ENCODE results near the gene VSX1.

Gene VSX1

DNA sequence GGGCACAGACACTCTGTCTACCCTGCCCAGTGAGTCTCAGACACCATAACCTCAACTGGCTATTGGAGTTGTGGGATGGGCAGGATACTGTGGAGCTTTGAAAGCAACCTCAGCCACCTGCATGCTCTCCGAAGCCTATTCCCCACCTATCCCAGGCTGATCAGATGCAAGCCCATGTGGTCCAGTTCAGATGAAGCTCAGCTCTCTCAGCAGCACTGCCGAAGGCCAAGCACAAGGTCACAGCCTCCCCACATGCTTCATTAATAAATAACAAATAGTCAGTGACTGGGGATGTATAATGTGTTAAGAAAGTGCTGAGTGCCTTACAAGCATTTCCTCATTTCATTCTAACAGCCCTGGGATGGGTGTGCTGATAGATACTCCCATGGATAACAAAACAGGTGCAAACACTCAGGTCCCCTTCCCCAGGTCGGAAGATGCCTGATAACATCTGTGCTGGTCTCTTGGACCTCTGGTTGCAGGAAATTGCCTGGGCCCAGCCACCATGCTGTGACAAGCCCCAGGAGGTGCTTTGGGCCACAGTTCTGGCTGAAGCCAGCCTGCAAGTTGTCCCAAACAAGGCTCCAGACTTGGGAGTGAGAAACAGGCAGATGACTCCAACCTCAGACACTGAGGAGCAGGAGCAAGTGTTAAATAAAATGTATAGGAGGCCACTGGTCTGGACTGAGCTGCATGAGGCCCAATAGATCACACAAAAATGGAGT is 27.7 kb downstream of the VSX1 start:
- in situ Hi-C loops (cut with MboI; ENCODE audit: low sequenced_read_pairs): no loop called here

GRCh38 chr20:25053255-25054031 is 28.5 kb downstream of the VSX1 start:
- in situ Hi-C loops (cut with MboI; ENCODE audit: low sequenced_read_pairs): no loop called here

DNA sequence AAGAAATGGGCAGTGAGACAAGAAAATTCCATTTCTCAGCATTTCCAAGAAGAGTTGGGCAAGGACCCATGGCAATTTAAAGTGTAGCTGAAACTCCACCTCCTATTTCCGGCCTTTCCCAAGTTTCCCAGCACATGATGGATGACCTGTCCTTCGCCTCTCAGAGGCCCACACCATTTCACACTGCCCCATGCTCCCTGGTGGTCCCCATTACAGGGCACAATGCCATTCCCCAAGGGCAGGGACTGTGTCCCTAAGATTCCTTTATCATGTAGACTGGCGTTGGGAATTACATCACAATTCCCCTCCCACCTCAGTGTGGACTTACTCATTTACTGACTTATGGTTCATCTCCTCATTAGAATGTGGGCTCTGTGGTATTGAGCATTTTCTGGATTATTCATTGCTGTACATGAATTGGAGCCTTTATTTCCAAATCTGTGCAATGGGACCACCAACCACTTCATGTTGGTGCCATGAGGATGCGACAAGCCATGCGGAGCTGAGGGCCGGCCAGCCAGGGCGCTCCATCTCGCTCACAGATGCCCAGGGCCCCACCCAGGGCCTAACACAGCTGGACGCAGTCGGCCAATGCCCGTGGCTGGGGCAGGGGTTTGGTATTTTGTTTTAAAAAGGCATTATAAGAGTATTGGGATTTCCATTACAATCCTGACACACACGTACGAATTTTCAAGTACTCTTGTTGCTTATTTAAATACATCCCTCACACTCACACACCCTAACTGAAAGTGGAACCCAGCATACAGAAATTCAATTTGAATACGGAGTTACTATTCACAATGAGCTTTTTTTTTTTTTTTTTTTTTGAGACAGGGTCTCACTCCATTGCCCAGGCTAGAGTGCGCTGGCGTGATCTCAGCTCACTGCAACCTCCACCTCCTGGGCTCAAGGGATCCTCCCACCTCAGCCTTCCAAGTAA is 29.4 kb downstream of the VSX1 start:
- in situ Hi-C loops (cut with MboI; ENCODE audit: low sequenced_read_pairs): no loop called here

- in situ Hi-C loops (cut with MboI; ENCODE audit: low sequenced_read_pairs): no loop called here
Observed at GRCh38 chr20:25051386-25052155, 30.4 kb downstream of the VSX1 start.

DNA sequence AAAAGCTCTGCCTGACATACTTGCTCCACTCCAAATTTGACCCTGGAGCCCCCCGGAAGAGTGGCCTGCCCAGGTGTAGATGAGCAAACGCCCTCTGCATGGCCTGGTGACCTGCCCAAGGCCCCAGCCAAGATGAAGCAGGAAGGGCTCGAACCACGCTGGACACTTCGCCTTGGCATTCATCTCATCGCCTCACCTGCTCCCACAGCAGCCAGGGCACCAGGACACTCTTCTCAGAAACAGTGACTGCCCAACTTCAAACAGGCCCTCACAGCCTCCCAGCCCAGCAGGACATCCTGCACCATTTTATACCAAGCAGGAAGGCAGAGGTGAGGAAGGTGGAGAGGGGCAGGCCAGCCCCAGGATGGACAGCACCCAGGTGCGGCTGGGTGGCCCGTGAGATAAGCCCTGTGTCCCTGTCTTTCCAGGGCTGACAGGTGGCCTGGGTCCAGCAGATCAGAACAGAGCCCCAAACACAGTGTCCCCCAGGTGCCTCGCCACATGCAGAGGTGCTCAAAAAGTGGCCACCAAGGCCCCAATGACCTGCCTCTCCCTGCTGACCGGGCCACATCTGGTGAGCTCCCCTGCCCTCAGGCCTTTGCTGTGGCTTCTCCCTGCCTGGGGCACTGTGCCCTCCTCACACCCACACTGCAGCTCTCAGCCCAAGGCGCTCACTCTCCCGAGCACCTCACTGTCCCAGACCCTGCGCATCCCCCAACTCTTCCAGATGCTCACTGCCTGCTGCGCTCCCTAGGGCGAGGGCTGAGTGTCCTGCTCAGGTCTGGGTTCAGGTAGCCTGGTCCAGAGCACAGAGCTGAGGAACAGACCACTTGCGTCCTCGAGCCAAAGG is 31.2 kb downstream of the VSX1 start:
- in situ Hi-C loops (cut with MboI; ENCODE audit: low sequenced_read_pairs): no loop called here

- in situ Hi-C loops (cut with MboI; ENCODE audit: low sequenced_read_pairs): no loop called here
Observed at GRCh38 chr20:25050082-25050481, 31.9 kb downstream of the VSX1 start.

- in situ Hi-C loops (cut with MboI; ENCODE audit: low sequenced_read_pairs): no loop called here
Observed at GRCh38 chr20:25049261-25050060, 32.5 kb downstream of the VSX1 start.

GRCh38 chr20:25048519-25048952 is 33.4 kb downstream of the VSX1 start:
- in situ Hi-C loops (cut with MboI; ENCODE audit: low sequenced_read_pairs): no loop called here

GRCh38 chr20:25047766-25048165 is 34.2 kb downstream of the VSX1 start:
- in situ Hi-C loops (cut with MboI; ENCODE audit: low sequenced_read_pairs): no loop called here

DNA sequence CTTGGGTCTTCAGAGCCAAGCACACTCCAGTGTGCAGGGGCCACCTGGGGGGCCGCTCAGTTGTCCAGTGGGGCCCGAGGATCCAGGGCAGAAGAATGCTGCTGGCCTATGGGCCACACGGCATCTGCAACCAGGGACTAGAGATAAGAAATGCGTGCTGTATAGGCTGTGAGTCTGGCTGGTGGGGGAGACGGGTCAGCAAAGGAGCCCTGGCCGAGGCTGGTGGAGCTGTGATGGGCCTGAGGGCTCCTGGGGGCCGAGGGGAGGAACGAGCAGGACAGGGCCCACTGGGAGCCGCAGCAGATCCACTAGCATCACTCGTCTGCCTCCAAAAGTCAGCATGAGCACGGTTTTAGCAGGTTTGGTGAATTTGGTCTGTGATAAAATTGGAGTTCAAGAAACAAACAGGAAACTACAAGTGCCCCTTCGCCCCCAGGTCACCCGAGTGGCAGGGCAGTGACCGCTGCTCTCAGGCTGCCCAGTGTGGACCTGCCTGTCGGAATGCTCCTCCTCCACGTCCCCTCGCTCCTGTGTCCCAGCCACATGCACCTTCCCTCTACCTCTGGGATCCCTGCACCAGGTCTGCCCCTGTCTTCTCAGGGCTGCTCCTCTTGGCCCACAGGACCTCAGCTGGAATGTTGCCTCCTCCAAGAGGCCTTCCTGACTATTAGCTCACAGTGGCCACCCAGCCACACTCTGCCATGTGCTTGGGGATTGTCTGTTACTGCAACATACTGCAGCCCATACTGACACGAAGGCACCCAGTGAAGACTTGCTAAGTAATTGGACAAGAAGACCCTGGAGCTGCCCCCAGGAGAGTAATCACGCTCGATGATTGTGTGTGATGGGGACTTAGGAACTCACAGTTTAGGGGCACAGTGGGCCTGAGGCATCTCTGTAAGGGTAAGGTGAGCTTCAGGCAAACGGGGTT is 34.9 kb downstream of the VSX1 start:
- in situ Hi-C loops (cut with MboI; ENCODE audit: low sequenced_read_pairs): no loop called here

GRCh38 chr20:25046181-25046641 is 35.7 kb downstream of the VSX1 start:
- in situ Hi-C loops (cut with MboI; ENCODE audit: low sequenced_read_pairs): no loop called here

GRCh38 chr20:25045343-25045712 is 36.6 kb downstream of the VSX1 start:
- in situ Hi-C loops (cut with MboI; ENCODE audit: low sequenced_read_pairs): no loop called here

GRCh38 chr20:25044660-25045342 is 37.1 kb downstream of the VSX1 start:
- in situ Hi-C loops (cut with MboI; ENCODE audit: low sequenced_read_pairs): no loop called here

DNA sequence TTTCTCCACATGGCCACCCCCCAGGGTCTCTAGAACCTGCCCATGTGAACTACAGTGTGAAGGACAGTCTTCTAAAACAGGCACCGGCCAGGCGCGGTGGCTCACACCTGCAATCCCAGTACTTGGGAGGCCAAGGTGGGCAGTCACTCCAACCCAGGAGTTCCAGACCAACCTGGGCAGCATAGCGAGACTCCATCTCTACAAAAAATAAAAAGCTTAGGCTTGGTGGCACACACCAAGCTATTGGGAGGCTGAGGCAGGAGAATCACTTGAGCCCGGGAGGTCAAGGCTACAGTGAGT is 37.7 kb downstream of the VSX1 start:
- in situ Hi-C loops (cut with MboI; ENCODE audit: low sequenced_read_pairs): no loop called here

DNA sequence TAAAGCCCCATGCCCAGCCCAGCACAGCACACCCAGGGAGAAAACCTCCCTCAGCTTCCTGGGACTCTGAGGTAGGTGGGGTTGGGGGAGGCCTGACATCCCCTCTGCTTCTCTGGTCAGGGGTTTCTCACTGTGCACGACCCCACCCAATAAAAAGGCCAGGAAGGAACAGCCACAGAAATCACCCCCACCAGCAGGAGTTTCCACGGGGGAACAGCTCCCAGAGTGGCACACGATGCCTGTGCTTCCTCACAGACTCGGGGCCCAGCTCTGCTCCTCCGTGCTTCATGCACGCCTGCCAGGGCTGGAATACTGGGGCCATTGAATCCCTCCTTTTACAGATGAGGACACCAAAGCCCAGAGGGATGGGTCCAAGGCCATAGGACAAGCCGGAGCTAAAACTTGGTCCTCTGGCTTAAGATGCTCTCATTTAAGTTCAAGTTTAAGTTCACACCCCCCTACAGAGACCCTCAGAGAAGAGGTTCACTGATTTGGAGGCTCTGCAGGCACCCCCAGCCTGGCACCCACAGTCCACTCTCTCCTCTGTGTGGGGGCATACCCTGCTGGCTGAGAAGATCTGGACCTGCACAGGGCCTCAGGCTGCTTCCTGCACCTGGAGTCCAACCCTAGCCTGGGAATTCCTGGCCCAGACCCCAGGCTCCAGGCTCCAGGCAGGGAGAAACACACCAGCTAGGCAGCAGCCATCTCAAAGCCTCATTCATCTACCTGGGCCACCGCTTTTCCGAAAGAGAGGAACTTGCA is 38.3 kb downstream of the VSX1 start:
- in situ Hi-C loops (cut with MboI; ENCODE audit: low sequenced_read_pairs): no loop called here
